Activated CD4-positive, alpha-beta T cell treated with anti-CD3 and anti-CD28 coated beads, Interleukin-2, amount 50 U/mL, for 4 hours (primary cell): ENCODE data around the gene GRID2.

Source experiments
- DNase-seq, 2 experiments: peaks; one replicate each; pipeline ENCODE4 v3.0.0-alpha.2; 2020

The GRID2 gene

DNA sequence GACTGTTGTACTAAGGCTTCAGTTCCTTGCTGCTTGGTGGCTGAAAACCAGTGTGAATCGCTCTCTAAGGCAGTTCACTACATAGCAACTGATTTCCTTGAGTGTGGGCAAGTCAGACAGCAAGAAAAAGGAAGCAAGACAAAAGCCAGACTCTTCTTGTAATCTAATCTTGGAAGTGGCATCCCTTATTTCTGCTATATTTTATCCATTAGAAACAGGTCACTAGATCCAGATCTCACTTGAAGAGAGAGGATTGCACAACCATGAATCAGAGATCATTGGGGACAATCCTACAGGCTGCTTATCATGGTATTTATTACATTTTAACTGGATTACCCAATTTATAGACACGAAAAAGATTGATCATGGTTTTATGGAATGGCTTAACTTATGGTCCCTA is 684.5 kb downstream of the GRID2 start:
- no peak for DNase-seq

DNA sequence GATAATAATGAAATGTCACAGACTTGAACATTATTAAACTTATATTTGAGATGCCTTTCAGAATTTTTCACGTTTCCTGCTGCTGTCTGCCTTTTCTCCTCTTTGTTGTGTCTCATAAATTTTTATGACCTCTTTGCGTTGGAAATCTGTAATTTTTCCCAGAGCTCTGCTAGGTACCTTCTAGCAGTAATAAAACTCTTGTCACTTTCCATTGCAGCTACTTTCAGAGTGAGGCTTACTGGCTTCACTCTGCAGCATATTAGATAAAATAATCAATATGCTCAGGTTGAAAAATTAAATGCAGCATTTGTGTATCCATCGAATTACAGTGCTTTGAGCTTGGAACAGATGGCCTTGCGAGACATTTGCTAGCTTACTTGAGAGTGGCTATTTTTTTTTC is 689.0 kb downstream of the GRID2 start:
- DNase-seq = no peak

- no peak for DNase-seq
These were observed 691.0 kb downstream of the GRID2 start for GRCh38 chr4:92994727-92995126.

- no peak for DNase-seq
These were observed 692.8 kb downstream of the GRID2 start for GRCh38 chr4:92996533-92996932.

DNA sequence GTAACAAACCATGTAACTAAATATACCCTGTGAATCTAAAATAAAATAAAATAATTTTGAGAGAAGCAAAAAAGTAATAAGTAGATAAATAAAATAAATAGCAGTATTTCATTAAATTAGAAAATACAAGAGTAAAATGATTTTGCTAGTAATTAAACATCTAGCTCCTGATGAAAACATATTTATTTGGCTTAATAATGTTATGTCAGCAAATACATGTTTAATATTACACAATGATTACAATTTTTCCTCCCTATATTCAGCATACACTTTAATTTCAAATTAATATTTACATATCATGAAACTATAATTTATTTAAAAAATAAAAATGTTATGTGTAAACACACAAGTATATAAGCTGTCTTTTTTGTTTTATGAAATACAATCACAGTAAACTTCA is 697.1 kb downstream of the GRID2 start:
- DNase-seq = no peak

DNA sequence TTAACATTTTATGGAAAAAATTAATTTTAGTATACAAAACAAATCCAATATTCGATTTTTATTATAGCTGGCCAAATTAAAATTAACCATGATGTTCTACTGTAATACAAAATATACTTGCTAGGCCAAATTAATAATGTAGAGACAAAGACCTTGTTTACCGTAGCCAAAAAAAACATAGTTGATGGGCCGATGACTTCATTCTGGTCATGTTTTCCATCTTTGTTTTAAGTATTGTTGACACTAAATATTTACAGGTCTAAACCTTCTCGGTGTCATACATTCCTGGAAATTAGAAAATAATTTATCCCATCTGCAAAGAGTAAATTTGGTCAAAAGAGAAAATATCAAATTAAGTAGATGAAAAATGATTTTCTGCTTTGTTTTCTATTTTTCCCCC is 698.5 kb downstream of the GRID2 start:
- no peak for DNase-seq

DNA sequence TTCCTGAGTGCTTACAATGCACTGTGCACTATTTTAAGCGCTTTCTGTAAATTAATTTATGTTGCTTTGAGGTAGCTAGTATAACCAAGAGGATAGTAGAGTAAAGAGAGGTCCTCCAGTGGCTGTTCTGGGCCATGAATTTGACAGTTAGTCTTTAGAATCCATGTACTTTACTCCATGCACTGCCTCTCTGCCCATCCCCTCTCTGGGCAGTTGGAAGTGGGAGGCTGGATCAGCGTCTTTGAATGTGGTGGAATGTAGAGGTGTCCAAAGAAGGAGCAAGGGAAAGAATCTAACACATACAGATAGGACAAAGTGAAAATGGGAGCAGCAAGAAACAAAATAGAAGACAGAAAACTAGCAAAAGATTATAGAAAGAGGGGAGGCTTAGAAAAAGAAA is 712.6 kb downstream of the GRID2 start:
- no peak for DNase-seq

DNA sequence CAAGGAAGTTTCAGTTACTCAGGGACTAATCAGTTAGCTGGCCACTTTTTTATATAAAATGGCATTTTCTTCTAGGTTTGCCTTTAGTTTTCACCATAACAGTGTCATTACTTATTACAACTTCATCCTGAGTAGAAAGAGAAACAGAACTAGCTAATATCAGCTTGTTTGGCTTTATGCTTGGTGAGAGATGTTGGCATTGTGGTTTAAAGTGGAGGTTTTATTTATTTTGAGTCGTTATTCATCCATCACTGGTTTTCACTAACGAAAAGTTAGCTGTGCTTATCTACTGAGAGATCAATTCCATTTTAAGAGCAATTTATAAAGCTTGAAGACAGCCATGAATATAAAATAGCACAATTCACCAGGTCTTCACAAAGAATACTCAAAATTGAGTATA is 714.5 kb downstream of the GRID2 start:
- no peak for DNase-seq

- no peak for DNase-seq
These were observed 715.0 kb downstream of the GRID2 start for GRCh38 chr4:93018806-93019205.

GRCh38 chr4:93029769-93030168 is 726.0 kb downstream of the GRID2 start:
- DNase-seq = no peak

- DNase-seq = no peak
These were observed 726.9 kb downstream of the GRID2 start for GRCh38 chr4:93030670-93031069.

GRCh38 chr4:93031431-93032098 is 727.8 kb downstream of the GRID2 start:
- DNase-seq = no peak

- DNase-seq = no peak
These were observed 739.0 kb downstream of the GRID2 start for GRCh38 chr4:93042746-93043145.

DNA sequence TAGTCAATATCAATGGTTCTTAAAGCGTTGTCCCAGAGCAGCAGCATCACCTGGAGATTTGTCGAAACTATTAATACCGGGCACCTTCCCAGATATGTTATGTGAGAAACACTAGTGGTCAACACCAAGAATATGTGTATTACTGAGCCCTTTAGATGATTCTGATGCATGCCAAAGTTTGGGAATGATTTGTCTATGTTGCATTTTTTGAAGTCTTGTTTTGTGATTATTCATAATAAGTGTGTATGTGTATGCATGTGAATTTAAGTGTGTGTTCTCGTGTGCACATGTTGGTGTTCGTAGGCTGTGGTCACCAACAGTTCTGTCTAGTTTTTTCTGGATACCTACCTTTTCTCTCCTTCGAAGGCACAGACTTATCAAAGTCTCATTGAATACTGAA is 749.4 kb downstream of the GRID2 start:
- no peak for DNase-seq

- DNase-seq = no peak
These were observed 758.1 kb downstream of the GRID2 start for GRCh38 chr4:93061826-93062225.

GRCh38 chr4:93063325-93063724 is 759.6 kb downstream of the GRID2 start:
- DNase-seq = no peak

GRCh38 chr4:93065790-93066189 is 762.0 kb downstream of the GRID2 start:
- DNase-seq = no peak

GRCh38 chr4:93066749-93067148 is 763.0 kb downstream of the GRID2 start:
- DNase-seq = no peak

DNA sequence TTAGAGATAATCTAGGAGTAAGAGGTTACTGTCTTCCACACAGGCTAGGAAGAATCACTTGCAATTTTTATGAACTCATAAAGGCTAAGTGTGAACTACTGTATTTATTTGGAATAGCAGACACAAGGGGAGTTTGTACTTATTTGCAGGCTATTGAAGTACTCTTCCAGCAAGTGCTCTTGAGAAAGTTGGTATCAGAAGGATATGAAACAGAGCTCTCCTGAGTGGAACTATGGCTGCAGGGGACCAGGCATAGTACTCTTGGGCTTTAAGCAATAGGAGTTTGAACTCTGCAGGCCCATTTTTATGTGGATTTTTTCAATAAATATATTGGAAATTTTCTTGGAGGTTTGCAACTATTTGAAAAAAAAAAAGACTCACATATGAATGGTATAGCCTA is 768.5 kb downstream of the GRID2 start:
- no peak for DNase-seq

GRCh38 chr4:93080316-93080715 is 776.5 kb downstream of the GRID2 start:
- no peak for DNase-seq

GRCh38 chr4:93084599-93085305 is 781.0 kb downstream of the GRID2 start:
- DNase-seq = no peak

- no peak for DNase-seq
These were observed 782.6 kb downstream of the GRID2 start for GRCh38 chr4:93086356-93086755.

GRCh38 chr4:93092765-93093164 is 789.0 kb downstream of the GRID2 start:
- DNase-seq = no peak

GRCh38 chr4:93103042-93103441 is 799.3 kb downstream of the GRID2 start:
- no peak for DNase-seq

DNA sequence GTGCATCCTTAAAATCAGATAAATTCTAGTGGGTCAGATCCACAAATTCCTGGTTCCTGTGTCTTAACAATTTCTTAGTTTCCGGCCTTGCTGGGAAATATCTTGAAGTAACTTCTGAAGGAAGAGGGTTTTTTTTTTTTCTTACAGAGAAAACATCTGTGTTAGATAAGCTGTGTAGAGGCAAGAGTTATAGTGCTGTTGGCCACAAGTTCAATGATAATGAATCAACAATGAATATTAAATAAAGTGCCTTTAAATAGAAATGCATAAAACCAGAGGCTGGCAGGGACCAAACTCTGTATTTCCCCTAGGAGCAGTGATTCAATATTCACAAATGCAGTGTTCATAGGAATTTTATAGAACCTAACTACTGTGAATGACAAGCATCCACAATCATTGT is 812.9 kb downstream of the GRID2 start:
- no peak for DNase-seq
